HFFc6 (cell line): Measurements from ENCODE around the gene RHOBTB1. TPM values are rescaled to one million over a fixed set of nuclear protein-coding genes. Genes with fewer than 3 reads are reported as not detected.

ENCODE experiments used
- DNase-seq: peaks from one replicate; pipeline ENCODE4 v3.0.0-alpha.2; 2018
- H3K27ac Mint-ChIP-seq: 2 replicates; pipeline ENCODE4 v1.8.0; 2020; ENCODE audit warnings: mild to moderate bottlenecking, mixed read lengths
- H3K27me3 Mint-ChIP-seq: 2 replicates; pipeline ENCODE4 v1.8.0; 2021; ENCODE audit warnings: mild to moderate bottlenecking, moderate library complexity, mixed read lengths; ENCODE audit not compliant: insufficient read depth
- H3K36me3 Mint-ChIP-seq: 2 replicates; pipeline ENCODE4 v1.8.0; 2021; ENCODE audit warnings: low read depth, mixed read lengths
- H3K4me1 Mint-ChIP-seq: 2 replicates; pipeline ENCODE4 v1.8.0; 2020; ENCODE audit warnings: low read depth, mixed read lengths
- H3K4me3 Mint-ChIP-seq: 2 replicates; pipeline ENCODE4 v1.8.0; 2020; ENCODE audit warnings: mild to moderate bottlenecking, moderate library complexity, mixed read lengths
- H3K9me3 Mint-ChIP-seq: 2 replicates; pipeline ENCODE4 v1.8.0; 2020; ENCODE audit warnings: mild to moderate bottlenecking, mixed read lengths
- CTCF ChIP-seq: fragments of 200-600 bp; sonication (generic); IDR thresholded peaks from 2 replicates; pipeline ENCODE4 v1.5.0; 2021; ENCODE audit warnings: antibody characterized with exemption, mild to moderate bottlenecking
- total RNA-seq, 6 experiments: library from RNA; stranded (reverse); fragmentation: NEBNext Ultra II Directional; extraction: Animal tissue kit (Norgen Biotek cat#: 25700); gene quantifications; 2 replicates in 1 of 6; 3 replicates in 5 of 6; pipeline ENCODE4 v1.2.3, GENCODE V29; 2021

The RHOBTB1 gene
- total RNA-seq, 6 experiments from 2014 or later: 9.0 to 11.7 (median 9.3) TPM

GRCh38 chr10:60872451-60872850, 71.5 kb downstream of the RHOBTB1 start:
- Mint-ChIP-seq H3K9me3 (no peaks in the 10 kb centered on the region), H3K27ac (no peak overlapping the region), H3K36me3 (no peaks in the 10 kb centered on the region; the same call in 1 of the 2 replicates), H3K4me1 (no peaks in the 10 kb centered on the region), H3K4me3 (no peak overlapping the region), H3K27me3 (no peaks in the 10 kb centered on the region)
- no peak for TF ChIP-seq CTCF
- DNase-seq: no peak

DNA sequence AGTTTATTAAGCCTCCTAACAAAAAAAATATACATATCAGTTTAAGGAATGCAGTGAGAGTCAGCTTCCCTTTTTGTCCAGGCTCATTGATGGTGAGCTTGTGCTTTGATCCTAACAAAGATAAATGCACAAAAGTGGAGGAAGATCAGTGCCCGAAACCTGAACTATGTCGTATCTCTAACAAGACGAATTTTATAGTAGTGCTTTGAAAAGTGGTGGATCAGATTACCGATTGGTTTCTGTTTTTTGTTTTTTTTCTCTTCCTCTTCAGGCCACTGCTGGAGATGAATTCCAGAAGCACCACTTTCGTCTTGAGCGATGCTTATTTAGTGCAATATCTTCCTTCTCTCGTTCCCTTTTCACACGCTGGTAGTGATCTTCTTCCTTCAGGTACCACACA, 72.8 kb downstream of the RHOBTB1 start:
- Mint-ChIP-seq H3K4me3 (no peak overlapping the region), H3K27ac (no peak overlapping the region), H3K36me3 (no peaks in the 10 kb centered on the region; the same call in 1 of the 2 replicates), H3K27me3 (no peaks in the 10 kb centered on the region), H3K4me1 (no peaks in the 10 kb centered on the region), H3K9me3 (no peaks in the 10 kb centered on the region)
- no peak for DNase-seq
- TF ChIP-seq CTCF: no peak

DNA sequence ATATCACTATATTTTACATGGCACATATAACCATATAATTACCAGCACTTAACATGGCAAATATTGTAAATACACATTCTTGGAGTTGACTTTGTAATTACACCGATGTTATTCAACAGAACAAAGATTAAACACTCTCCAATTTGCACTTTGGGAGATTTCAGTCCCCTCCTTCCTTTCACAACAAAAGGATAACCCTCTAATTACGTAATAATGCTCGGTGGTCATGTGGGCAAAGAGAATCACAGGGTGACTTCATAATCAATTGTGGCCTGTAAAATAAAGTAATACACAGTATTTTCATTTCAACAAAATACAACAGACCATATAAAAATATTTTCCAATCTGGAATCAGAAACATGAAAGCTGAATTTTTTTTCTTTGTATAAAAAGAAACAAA, 73.2 kb downstream of the RHOBTB1 start:
- no peak for DNase-seq
- Mint-ChIP-seq H3K27me3 (no peaks in the 10 kb centered on the region; the same call in 1 of the 2 replicates), H3K27ac (no peak overlapping the region), H3K4me3 (no peak overlapping the region), H3K4me1 (no peaks in the 10 kb centered on the region), H3K36me3 (no peaks in the 10 kb centered on the region; the same call in 1 of the 2 replicates), H3K9me3 (no peaks in the 10 kb centered on the region)
- no peak for TF ChIP-seq CTCF

GRCh38 chr10:60870416-60870728, 73.6 kb downstream of the RHOBTB1 start:
- no peak for TF ChIP-seq CTCF
- no peaks in the 10 kb centered on the region; the same call in 1 of the 2 replicates for H3K27me3 Mint-ChIP-seq
- no peaks in the 10 kb centered on the region for H3K9me3 Mint-ChIP-seq
- no peak overlapping the region for H3K27ac Mint-ChIP-seq
- H3K4me3 Mint-ChIP-seq: no peak overlapping the region
- no peaks in the 10 kb centered on the region; the same call in 1 of the 2 replicates for H3K36me3 Mint-ChIP-seq
- DNase-seq: no peak
- H3K4me1 Mint-ChIP-seq: no peaks in the 10 kb centered on the region

DNA sequence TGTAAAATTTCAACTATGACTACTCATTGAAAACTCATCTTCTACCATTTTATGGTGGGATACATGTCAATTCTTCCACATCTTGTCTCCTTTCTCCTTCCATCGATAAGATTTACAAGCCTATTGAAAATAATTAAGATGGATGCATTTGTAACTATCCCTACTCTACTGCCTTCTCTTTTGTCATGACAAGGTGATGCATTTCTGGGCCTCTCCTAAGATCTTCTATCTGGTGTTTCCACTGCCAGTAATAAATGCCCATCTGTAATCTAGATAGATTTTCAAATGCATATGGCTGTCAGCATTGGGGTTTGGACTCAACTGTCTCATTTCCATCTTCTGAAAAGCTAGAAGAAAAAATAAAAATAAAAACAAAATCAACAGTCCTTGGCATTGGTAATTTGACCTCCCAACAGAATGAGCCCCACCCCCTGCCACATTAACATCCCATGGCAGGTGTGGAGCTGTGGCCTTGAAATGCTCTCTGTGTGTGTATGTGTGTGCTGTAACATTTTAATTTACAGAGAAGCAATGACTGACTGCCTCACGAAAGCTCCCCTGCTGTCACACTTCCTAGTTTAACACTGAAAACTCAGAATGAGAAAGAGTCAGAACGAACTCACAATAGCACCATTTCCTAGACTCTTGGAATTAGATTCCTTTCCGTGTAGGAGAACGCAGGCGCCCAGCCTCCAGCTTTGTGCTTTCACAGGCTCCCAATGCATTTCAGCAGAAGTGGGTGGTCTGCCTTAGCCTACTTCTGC, 74.2 kb downstream of the RHOBTB1 start:
- Mint-ChIP-seq H3K9me3 (no peaks in the 10 kb centered on the region), H3K36me3 (no peaks in the 10 kb centered on the region; the same call in 1 of the 2 replicates), H3K27me3 (no peaks in the 10 kb centered on the region; the same call in 1 of the 2 replicates), H3K4me1 (no peaks in the 10 kb centered on the region), H3K4me3 (no peak overlapping the region), H3K27ac (no peak overlapping the region)
- TF ChIP-seq CTCF: no peak
- DNase-seq: no peak
